ENCODE results near the gene S100A9.

Gene S100A9

DNA sequence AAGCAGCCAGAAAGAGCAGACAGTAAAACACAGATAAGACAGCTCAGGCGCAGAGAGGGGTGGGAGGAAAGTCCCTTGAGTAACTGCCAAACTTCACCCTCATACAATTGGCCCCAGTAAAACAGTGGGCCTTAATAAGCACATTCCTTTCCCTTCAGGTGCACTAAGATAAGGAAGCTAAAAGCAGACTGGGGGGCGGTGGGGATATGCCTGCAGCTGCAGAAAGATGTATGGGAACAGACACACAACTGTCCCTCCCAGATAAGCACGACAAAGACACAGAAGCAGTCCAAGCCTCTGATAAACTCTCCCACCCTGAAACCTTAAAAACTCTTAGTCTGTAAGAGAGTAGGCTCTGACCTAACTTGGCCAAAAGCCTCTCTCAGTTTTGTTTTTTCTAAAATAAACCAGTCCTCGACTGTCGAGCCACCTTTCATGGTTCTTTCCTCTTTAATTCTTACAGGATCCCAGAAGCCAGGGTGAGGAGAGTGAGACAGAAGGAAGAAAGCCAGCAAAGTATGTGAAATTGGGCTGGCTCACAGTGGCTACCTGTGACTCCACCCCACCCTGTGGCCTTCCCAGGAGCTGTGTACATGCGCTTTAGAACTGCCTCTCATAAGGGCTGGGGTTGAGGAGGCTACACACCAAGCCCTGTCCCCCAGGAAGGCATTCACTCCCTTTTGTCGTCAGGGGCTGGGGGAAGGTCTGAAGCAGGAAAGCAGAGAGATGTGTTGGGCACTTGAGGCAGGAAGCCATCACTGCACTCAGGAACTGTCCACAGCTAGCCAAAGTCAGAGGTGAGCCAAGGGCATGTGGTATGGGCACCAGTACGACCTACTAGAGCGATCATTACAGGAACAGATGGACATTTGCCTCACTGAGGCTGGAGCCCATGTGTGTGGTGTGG is 13.6 kb upstream of the S100A9 start:
- H3K4me1 ChIP-seq (ENCODE audit: control insufficient read depth, insufficient read depth, low read length): no peaks in the 10 kb centered on the region
- ChIA-PET POLR2A (no interaction called here), CTCF (interaction anchor here (0.7 to 3.7 kb wide), 4 partner anchors 9 to 177 kb away, joined by 3 to 18 read pairs (median 4); no protein-coding TSS in a partner anchor)
- H3K36me3 ChIP-seq (ENCODE audit: control insufficient read depth in 2 of 2, insufficient read depth in 1 of 2, low read length in 2 of 2): no peaks in the 10 kb centered on the region
- no peak overlapping the region for H3K4me3 ChIP-seq (ENCODE audit: low read depth, low read length)
- H3K27ac ChIP-seq (ENCODE audit: extremely low read depth, low read depth, low read length): no peak overlapping the region
- no peak for TF ChIP-seq ZNF266 (tag by site-specific recombination; IDR thresholded peaks at IDR 0.05; ENCODE audit: low read depth)
- no peak for TF ChIP-seq GLIS1 (tag by site-specific recombination; IDR thresholded peaks at IDR 0.05)
- TF ChIP-seq SP7 (tag by site-specific recombination; IDR thresholded peaks at IDR 0.05): no peak
- no peak for TF ChIP-seq ZNF670 (tag by site-specific recombination; IDR thresholded peaks at IDR 0.05; ENCODE audit: low read depth)
- TF ChIP-seq ATF2 (tag by site-specific recombination; IDR thresholded peaks at IDR 0.05; ENCODE audit: low read depth): no peak
- TF ChIP-seq TSHZ1 (tag by site-specific recombination; IDR thresholded peaks at IDR 0.05; ENCODE audit: borderline replicate concordance): no peak
- no peak for TF ChIP-seq ZNF391 (tag by site-specific recombination; IDR thresholded peaks at IDR 0.05; ENCODE audit: borderline replicate concordance, low read depth)
- no peaks in the 10 kb centered on the region for H3K9me3 ChIP-seq (ENCODE audit: control insufficient read depth, insufficient read depth, low read depth, low read length)

- ChIA-PET CTCF (interaction anchor here (0.8 to 3.7 kb wide), 3 partner anchors 8 to 150 kb away, joined by 3 to 18 read pairs (median 5); no protein-coding TSS in a partner anchor), POLR2A (no interaction called here)
- Histone ChIP-seq H3K36me3 (ENCODE audit: control insufficient read depth in 2 of 2, insufficient read depth in 1 of 2, low read length in 2 of 2) (no peaks in the 10 kb centered on the region), H3K9me3 (ENCODE audit: control insufficient read depth, insufficient read depth, low read depth, low read length) (no peaks in the 10 kb centered on the region), H3K27ac (ENCODE audit: extremely low read depth, low read depth, low read length) (no peak overlapping the region), H3K4me3 (ENCODE audit: low read depth, low read length) (no peak overlapping the region), H3K4me1 (ENCODE audit: control insufficient read depth, insufficient read depth, low read length) (no peaks in the 10 kb centered on the region)
- TF ChIP-seq ZNF664 (tag by site-specific recombination; IDR thresholded peaks at IDR 0.05) (no peak), ZNF791 (tag by site-specific recombination; IDR thresholded peaks at IDR 0.05) (no peak), ZNF423 (tag by site-specific recombination; IDR thresholded peaks at IDR 0.05) (no peak), ZNF585B (tag by site-specific recombination; IDR thresholded peaks at IDR 0.05) (no peak), HOXD13 (CRISPR knock-in tag; IDR thresholded peaks at IDR 0.05; ENCODE audit: borderline replicate concordance) (no peak), ZNF324 (tag by site-specific recombination; IDR thresholded peaks at IDR 0.05) (no peak), ZNF621 (tag by site-specific recombination; IDR thresholded peaks at IDR 0.05) (no peak), SP7 (tag by site-specific recombination; IDR thresholded peaks at IDR 0.05) (no peak), KLF8 (tag by site-specific recombination; IDR thresholded peaks at IDR 0.05) (no peak), TSHZ1 (tag by site-specific recombination; IDR thresholded peaks at IDR 0.05; ENCODE audit: borderline replicate concordance) (no peak), KLF9 (tag by site-specific recombination; IDR thresholded peaks at IDR 0.05; ENCODE audit: low read depth) (no peak), ZNF350 (tag by site-specific recombination; IDR thresholded peaks at IDR 0.05) (no peak), ZNF521 (tag by site-specific recombination; IDR thresholded peaks at IDR 0.05) (no peak), ZNF16 (tag by site-specific recombination; IDR thresholded peaks at IDR 0.05; ENCODE audit: low read depth) (no peak)
- TF ChIP-seq, protein P1, sequence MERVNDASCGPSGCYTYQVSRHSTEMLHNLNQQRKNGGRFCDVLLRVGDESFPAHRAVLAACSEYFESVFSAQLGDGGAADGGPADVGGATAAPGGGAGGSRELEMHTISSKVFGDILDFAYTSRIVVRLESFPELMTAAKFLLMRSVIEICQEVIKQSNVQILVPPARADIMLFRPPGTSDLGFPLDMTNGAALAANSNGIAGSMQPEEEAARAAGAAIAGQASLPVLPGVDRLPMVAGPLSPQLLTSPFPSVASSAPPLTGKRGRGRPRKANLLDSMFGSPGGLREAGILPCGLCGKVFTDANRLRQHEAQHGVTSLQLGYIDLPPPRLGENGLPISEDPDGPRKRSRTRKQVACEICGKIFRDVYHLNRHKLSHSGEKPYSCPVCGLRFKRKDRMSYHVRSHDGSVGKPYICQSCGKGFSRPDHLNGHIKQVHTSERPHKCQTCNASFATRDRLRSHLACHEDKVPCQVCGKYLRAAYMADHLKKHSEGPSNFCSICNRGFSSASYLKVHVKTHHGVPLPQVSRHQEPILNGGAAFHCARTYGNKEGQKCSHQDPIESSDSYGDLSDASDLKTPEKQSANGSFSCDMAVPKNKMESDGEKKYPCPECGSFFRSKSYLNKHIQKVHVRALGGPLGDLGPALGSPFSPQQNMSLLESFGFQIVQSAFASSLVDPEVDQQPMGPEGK (tag by site-specific recombination; IDR thresholded peaks at IDR 0.05): no peak
Observed at GRCh38 chr1:153344718-153345025, 13.0 kb upstream of the S100A9 start.
